GM12801 (cell line): ENCODE results near the gene TNFSF9.

Source experiments
- CTCF ChIP-seq: IDR thresholded peaks from one replicate; pipeline ENCODE4 v1.5.1; 2011; ENCODE audit warnings: control low read depth; ENCODE audit not compliant: insufficient read length; ENCODE audit errors: extremely low read depth

Gene TNFSF9

GRCh38 chr19:6499052-6499790, 31.6 kb upstream of the TNFSF9 start:
- TF ChIP-seq CTCF: no peak

GRCh38 chr19:6500837-6501739, 29.7 kb upstream of the TNFSF9 start:
- no peak for TF ChIP-seq CTCF

GRCh38 chr19:6501740-6502648, 28.8 kb upstream of the TNFSF9 start, which contains the start of gene TUBB4A:
TSS of gene TUBB4A (minus strand) at chr19:6502309. CDS start at chr19:6502212, 97 bp downstream.
- no peak for TF ChIP-seq CTCF

- TF ChIP-seq CTCF: no peak
Observed at GRCh38 chr19:6503407-6504201, 27.2 kb upstream of the TNFSF9 start.

GRCh38 chr19:6509118-6509971, 21.5 kb upstream of the TNFSF9 start:
- no peak for TF ChIP-seq CTCF

GRCh38 chr19:6510618-6511017, 20.2 kb upstream of the TNFSF9 start:
- no peak for TF ChIP-seq CTCF
